Stimulated activated CD8-positive, alpha-beta memory T cell treated with anti-CD3 and anti-CD28 coated beads, Interleukin-12 subunit alpha, Interleukin-12 subunit beta, amount 100 ng/mL, for 4 hours (primary cell): ENCODE measurements around the gene CELA3B.
A peak's percentile ranks its signal among the peaks of the same experiment; 100 is the strongest.
"Not testable (repeated sequence)": the region's sequence is repeated elsewhere in the genome, so short reads cannot be mapped to it uniquely, and the experiment has no call there.

ENCODE experiments used
- DNase-seq: peaks from one replicate; pipeline ENCODE4 v3.0.0-alpha.2; 2020; ENCODE audit warnings: low read depth

Gene CELA3B

DNA sequence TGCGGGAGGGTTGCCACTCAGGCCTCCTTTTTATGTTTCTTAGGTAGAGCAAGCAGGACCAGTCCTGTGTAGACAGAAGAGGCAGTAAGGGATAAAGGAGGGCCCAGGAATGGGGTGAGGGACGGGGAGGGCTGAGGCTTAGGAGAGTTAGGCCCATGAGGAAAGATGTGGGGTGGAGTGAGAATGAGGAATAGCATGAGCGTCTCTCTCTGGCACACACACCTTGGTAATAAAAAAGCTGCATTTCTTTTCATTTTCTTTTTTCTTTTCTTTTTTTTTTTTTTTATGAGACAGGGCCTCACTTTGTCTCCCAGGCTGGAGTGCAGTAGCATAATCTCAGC, 32.1 kb upstream of the CELA3B start:
- no peak for DNase-seq

DNA sequence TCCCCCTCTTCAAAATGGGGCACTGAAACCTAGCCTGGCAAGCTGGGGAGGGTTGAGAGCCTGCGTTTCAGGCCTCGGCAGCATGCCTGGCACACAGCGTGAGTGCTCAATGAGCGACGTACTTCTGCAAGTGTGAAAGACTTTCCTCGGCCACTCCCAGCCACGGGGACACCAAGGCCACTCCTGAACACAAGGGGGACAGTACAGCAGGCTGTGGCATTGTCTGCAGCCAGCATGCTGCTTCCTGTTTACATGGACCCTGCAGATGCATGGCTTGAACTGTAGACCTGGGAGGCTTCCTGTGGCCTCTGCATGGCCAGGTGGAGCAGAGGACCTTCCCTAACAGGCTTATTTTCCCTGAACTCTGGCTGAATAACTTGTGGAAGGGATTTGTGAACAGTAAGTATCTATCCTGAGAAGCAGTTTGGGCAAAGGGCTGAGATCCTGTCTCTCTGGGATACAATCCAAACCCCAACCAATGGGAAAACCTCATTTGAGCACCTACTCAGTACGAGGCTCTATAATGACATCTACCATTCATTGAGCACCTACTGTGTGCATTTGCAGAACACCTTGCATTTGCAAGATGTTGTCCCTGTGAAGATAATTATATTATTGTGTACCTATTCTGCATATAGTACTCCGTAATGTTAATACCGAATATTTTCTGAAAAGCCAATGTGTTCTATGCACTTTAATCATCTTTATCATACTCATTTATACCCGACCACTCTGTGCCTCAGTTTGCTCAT, 29.8 kb upstream of the CELA3B start:
- no peak for DNase-seq

DNA sequence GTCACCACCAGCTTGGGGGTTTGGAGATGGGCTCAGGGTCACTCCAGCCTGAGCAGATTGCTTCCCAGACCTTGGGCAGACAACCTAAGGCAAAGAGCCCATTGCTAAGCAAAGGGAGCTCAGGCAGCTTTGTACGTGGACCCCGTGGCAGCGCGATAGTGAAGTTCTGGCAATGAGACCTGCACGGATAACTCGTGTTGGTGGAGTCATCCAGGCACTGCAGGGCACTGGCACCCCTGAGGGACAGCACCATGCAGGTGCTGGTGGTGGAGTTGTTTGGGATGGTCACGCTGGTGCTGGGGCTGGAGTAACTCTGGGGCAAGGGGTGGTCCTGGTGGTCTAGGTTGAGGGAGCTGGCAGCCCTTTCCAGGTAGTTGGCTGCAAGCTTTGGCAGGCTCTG, 26.1 kb upstream of the CELA3B start:
- no peak for DNase-seq

DNA sequence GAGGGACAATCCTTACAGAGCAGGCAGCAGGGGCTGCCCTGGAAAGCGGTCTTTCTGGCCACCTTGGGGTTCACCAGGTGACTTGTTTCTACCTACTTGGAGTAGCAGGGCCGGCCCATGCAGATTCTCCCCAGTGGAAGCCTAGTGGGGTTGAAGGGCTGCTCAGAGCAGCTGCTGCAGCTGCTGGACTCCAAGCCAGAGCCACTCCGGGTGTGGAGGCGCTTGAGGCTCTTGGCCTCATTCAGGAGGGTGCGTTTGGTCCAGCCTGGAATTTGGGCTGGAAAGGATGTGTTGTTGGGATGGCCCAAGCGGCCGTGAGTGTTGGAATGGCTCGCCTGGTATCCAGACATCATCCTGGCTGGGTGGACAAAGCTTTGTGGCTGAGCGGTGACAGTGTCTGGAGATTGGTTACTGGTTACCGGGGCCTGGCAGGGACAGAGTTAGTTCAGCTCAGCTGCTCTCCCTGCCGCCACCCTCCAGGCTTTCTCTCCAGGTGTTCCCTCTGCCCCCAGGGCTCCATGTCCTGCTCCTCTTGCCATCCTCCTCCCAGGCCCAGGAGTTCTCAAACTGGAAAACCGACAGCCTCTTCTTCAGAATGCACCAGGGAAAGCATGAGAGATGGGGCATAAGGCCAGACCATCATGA, 25.5 kb upstream of the CELA3B start:
- DNase-seq = no peak

DNA sequence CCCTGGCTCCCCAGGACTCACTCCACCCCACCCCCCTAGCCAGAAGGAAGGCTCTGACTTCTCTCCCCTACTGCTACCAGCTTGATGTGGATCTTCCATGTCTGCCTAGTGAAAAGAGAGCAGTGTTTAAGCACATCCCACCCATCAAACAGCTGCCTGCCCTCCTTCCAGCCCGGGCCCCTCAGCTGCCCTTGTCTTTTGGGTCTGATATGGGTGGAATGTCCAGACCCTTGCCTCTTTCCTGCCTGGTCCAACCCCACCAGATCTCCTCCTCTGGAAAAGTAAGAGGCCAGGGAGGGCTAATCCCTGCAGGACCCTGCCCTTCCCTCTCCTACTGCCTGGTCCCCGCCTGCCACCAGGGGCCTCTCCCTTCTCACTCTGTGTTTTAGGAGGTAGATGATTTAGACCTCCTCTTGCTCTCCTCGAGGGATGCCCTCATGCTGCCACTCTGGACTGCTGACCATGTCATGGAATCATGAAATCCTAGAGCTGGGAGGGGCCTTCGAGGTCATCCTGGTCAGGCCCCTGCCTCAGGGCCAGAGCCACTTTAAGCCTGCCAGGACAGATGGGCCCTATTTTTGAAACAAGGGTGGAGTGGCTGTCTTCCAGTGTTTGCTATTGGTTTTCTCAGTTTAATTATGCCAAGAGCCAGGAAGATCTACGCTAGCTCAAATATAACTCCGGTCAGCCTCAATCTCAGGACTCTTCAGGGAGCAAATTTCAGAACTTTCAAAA, 23.9 kb upstream of the CELA3B start:
- DNase-seq = no peak

DNA sequence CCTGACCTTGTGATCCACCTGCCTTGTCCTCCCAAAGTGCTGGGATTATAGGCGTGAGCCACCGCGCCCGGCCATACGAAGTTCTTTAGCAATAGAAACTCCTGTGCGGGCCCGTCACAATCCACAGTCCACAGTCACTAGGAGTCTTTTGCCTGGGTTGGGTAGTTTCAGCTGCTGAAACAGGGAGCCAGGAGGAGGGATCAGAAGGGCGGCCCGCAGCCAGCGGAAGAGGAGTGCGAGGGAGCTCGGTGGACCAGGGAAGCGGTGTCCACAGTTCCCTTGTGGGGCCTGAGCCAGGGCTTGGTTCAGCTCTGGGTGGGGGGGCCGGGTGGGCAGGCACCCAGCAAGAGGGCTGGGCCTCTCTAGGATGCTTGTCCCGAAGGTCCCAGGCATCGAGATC, 21.8 kb upstream of the CELA3B start:
- DNase-seq = no peak

DNA sequence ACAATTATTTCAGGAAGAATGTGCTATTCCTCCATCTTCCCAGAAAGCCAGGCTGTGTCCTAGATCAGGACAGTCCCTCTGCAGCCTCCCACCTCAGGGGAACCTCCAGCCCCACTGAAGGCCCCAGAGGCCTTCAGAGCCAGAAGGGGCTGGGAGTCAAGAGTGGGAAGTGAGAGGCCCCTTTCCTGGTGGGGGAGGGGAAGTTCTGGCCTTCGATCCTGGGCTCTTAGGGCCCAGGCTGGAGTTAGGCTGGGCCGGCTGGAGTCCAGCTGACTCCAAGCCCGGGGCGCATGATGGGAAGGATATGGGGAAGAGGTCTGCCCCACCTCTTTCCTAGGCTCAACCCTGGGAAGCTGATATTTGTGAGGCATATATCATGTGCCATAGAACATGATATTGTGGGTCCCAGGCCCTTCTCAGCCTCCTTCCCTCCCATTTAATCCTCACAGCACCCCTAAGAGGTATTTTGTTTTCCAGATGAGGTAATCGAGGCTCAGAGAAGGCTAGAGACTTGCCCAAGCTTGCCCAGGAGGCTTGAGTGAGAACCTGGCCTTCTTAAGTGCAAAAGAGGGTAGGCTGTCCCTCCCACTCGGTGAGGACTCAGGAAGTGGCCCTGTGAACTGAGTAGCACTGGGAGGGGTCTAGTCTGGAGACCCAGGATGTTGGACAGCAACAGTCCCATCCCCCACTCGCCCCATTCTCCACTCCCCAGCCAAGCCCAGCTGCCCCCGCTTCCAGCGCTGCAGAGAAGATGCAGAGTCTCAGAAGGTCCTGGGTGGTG, 21.1 kb upstream of the CELA3B start:
- no peak for DNase-seq

DNA sequence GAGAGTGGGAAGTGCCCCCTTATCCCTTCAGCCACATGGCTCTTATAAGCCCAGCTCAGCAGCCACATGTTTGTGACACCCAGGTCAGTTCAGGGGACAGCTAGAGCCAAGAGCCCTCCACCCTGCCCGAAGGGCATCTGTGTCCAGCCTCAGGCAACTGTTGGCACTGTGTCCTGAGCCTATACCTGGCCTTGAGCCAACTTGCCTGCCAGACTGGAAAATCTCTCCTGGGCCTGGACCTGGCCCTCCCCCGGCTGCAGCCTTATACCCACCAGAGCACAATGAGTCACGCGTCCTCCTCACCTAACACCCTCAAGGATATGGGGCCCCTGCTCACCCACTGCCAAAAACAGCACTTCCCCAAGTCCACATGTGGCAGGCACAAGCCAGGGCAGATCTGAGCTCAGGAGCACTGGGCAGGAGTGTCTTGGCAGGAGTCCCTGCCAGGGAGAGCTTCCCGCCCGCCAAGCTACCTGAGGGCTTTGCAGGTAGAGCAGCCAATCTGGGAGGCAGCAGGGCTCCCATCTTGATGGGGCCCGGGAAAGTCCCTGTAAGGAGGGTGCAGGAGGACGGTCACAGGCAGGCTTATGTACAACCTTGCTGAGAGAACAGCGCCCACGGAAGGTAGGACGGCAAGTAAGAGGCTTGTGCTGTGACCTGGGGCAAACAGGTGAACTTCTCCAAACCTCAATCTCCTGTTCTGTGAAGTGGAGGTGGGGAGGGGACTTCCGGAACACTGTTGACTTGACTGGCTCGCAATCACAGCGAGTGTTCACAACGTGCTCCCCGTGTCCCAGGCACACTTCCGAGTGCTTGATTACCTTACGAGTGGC, 19.9 kb upstream of the CELA3B start:
- peak; percentile 34 for DNase-seq

DNA sequence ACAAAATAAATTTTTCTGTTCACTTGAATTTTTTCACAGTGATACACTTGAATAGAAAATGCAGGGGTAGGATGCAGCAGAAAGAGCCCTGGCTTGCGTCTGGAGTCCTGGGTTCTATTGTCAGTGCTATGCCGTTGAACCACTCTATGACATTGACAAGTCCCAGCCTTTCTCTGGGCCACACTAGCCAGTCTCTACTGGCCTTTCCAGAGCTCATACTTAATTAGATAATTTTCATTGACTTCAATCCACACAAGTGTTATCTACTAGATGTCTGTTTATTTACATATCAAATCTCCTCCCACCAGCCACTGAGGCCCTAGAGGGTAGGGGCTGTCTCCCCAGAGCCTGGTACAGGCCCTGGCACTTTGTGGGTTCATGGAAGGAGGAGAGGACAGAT, 15.5 kb upstream of the CELA3B start:
- DNase-seq = no peak

DNA sequence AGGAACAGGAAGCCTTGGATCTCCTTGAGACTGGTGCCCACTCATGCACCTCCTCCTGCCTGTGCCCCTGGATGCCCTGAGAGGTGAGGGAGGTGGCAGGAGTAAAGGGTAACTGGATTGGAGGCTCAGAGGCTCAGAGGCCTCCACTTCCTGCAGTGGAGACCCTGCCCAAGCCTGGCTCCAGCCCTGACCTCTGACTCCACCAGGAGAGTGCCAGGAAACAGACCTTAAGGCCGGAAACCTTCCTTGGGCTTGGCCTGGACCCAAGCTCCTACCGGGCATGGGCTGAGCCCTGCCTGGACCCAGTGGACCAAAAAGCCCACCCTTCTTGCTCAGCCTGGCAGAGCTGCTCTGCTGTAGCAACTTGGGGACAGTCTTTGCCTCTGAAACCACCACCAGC, 15.0 kb upstream of the CELA3B start:
- DNase-seq = no peak

DNA sequence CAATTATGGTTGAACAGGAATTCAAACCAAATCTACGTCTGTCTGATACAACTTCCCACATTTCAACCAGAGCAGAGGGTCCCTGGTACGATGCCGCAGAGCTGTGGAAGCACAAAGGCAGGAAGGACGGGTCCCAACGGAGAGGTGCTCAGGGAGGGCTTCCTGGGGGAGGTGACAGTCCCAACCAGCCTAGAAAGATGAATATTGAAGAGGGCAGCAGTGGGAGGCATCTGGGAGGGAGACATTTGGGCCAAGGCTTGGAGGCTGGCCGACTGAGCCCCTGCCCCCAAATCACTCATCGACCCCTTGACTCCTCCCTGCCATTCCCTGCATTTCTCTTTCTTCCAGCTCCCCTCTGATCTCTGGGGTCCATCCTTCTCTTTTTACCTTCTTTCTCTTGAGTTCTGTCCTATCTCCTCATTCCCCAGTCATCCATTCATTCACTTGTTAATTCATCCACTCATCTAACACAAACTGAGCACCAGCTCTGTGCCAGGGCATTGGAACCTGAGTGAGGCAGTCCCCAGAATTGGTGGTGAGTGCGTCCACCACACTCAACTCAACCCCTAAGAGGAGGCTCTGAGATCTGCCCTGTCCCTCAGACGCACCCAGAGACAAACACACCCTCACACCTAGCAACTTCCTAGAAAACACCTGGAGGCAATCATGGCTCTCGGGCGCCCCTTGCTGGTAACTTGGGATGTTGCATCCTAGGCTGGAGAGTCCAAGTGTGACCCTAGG, 13.2 kb upstream of the CELA3B start:
- peak; percentile 56 for DNase-seq

DNA sequence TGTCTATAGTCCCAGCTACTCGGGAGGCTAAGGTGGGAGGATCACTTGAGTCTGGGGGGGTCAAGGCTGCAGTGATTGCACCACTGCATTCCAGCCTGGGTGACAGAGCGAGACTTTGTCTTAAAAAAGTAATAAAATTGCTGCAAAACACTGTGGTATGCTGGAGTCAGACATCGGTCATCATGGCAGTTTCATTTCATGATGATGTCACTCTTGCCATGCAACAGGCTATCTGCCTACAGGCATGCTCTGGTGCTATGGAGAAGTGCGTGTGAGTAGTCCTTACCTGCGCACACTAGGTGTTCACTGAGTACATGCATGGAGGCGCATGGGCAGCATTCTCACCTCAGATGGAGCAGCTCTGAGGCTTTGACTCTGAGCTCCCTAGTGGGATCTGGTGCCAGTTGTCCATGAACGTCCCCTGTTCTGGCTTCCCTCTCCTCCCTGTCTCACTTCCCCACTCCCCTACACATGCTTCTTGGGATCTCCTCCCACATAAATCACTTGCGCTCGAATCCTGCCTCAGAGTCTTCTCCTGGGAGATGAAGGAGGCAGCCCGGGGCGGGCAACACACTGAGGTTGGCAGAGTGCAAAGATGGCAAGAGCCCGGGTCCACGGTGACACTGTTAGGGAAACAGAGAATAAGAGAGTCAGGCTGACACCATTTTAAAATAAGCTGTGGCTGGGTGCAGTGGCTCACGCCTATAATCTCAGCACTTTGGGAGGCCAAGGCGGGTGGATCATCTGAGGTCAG, 10.4 kb upstream of the CELA3B start:
- no peak for DNase-seq

DNA sequence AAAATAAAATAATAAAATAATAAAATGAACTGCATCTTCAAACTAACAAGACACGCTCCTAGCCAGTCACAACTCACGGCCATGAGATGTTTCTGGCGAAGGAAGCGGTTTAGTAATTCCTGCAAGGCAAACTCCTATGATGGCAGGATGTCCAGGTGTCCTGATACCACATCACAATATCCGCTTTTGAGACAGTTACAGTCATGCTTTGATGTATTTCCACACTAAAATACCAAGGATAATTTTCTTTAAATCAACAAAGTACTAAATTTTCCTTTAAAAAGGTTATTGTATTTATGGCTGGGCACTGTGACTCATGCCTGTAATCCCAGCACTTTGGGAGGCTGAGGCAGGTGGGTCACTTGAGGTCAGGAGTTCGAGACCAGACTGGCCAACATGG, 9.6 kb upstream of the CELA3B start:
- not testable (repeated sequence) for DNase-seq

DNA sequence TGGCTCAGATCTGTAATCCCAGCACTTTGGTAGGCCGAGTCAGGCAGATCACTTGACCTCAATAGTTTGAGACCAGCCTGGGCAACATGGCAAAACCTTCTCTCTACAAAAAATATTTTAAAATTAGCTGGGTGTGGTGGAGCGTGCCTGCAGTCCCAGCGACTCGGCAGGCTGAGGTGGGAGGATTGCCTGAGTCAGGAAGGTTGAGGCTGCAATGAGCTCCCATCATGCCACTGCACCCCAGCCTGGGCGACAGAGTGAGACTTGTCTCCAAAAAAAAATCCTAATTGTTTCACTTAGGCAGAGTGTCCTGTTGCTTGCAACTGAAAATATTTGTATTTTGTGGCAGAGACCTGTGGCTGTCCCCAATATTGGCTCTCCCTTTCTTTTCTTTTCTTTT, 7.8 kb upstream of the CELA3B start:
- DNase-seq = not testable (repeated sequence)

DNA sequence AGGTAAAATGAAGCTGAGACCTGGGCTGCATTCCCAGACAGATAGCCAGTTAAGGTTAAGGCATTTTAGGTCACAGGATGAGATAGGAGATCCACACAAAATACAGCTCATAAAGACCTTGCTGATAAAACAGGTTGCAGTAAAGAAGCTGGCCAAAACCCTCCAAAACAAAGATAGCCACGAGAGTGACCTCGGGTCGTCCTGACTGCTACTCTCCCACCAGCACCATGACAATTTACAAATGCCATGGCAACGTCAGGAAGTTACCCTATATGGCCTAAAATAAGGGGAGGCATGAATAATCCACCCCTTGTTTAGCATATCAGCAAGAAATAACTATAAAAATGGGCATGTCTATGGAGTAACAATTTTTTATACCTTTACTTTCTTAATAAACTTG, 6.3 kb upstream of the CELA3B start:
- DNase-seq = not testable (repeated sequence)

DNA sequence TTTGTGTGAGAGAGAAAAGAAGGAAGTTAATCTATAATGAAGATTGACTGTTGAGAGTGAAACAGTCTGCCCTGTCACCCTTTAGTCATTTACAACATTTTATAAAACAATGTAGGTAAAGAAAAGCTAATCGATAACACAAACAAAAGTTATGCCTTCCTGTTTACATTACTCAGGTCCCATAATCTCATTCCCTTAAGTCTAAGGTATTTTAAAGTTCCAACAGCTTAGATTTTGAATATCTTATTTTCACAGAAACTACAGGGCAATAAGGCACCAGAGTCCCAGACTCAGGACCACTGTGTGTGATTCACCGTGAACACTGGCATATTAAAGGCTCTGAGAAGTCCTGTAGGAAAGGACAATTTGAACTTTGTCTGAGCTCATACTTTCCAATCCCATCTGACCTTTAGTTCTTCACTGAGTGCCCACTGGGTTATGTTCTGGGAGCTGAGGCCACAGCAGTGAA, 3.8 kb upstream of the CELA3B start:
- not testable (repeated sequence) for DNase-seq

DNA sequence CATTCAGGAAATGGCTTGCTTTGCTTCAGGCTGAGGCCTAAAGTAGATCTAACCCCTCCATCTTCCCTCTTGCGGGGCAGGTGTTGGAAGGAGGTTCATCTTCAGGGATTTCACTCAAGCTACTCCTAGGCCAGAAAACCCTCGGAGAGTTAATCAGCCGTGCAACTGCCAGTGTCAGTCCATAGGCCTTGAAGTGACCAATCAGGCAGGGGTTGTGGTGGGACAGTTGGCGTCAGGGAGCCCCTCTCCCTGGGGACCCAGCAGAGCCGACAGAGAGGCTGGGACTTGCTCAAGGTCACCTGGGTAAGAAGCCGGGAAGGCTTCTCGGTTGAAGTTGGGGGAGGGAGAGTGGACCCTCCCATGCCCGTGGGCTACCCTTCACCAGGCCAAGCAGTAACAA, 2.9 kb upstream of the CELA3B start:
- not testable (repeated sequence) for DNase-seq

DNA sequence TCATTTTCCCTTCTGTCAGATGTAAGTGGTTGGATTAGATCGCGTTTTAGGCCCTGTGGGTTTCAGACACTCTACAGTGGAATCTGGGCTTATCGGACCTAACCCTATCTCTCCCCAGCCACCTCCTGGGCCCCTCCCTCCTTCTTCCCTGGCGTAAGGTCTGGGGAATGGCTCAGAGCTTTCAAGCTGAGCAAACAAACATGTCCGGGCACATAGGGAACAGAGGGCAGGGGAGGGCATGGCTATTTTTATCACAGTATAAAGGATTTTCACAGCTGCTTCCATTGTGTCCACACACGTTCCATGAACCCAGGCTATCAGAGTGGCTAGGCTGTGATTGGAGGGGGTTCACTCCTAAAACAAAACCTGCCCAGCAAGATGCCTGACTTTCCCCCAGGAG, 2.1 kb upstream of the CELA3B start:
- not testable (repeated sequence) for DNase-seq

DNA sequence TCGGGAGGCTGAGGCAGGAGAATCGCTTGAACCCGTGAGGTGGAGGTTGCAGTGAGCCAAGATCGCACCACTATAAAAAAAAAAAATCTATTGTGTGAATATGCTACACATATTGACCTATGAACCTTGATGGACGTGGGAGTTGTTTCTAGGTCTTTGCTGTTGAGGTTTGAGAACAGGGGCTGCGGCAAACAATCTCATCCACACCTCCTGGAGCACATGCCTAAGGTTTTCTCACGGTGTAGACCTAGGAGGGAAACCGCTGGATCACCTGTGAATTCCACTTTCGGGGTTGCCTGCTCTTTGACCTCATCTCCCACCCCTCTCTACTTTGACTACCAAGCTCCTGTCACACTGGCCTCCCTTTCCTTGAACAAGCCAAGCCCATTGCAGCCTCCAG, 1.5 kb upstream of the CELA3B start:
- DNase-seq = not testable (repeated sequence)

DNA sequence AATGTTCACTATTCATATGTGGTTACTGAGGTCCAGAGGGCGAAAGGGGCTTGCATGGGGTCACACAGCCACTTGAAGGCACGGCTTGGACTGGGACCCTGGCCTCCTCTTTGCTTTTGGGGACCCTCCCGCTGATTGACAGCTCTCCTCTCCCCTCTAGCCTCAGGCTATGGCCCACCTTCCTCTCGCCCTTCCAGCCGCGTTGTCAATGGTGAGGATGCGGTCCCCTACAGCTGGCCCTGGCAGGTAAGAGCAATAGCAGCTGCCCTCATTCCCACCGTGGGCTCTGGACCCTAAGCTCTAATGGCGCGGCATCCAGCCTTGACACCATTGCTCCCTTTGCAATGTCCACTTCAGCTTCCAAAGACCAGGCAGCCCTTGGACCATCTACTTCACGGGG, 1.4 kb downstream of the CELA3B start:
- DNase-seq = not testable (repeated sequence)
